ENCODE data around the gene GADL1.

The GADL1 gene

GRCh38 chr3:30753766-30754165 lies 140.7 kb downstream of the GADL1 start:
- DNase-seq: no peak

GRCh38 chr3:30752970-30753369 lies 141.5 kb downstream of the GADL1 start:
- peak; percentile 81 to 85 for DNase-seq

DNA sequence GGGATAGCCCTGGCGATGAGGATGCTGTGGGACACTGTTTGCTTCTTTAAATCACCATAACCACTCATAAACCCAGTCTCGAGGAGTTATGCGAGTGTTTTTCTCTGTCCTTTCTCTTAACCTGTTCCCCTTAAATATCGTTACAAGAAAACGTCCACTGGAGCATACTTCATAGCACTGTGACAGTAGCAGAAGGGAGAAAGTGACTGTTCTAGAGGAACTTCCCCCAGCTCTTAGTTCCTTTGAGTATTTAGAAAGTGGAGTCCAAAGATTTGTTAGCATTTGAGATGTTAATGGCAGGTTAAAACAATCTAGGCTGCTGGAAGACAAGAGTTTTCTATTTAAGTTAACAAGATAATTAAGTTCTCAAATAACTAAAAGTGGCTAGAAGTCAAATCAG lies 142.0 kb downstream of the GADL1 start:
- no peak for DNase-seq

DNA sequence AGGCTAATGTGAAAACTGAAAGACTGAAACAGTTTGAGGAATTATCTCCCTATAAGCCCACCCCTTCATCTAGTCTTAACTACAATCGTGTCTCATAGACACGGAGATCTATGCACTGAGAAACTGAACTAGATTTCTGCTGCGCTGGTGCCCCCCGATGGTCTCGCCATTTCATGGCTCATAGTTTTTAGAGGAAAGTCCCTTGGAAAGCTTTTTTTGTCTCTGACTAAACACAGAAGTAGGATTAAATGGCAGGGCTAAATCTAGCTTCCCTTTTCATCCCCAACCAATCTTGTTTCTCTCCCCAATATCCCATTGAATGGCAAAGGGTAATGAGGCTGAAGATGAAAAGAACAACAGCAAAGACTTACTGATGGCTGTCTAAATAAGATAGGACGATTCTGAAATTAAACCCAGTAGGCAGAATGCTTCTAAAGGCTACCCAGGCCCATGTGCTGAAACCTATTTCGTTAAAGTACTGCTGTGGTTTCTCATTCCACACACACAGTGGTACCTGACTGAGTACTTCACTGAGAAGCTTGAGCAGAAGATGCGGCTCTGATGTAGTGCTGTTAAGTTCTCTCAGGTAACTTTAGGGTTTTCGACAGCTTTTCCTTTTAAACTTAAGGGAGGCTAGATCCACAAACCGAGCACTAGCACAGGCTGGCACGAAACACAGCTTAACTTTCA lies 142.7 kb downstream of the GADL1 start:
- peak in 1 of 2 experiments; percentile 26 for DNase-seq

- DNase-seq: no peak
These were observed 143.5 kb downstream of the GADL1 start for GRCh38 chr3:30750967-30751366.

DNA sequence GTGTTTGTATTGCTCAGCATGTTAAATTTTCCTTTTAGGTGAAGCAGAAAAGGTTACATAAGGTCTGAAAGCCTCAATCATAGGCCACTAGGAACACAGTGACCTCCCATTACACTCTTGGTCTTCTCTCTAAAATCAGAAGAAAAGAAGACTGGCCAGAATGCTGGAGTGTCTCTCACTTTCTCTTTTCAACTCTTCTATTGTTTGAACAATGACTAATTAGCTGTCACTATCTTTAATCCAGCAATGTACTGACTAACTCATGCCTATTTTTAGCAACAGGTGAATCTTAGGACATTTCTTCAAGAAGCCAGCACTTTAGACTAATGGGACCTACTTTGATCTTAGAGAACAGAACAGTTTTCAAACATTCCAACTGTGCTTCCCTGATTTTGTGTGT lies 145.2 kb downstream of the GADL1 start:
- DNase-seq: no peak

DNA sequence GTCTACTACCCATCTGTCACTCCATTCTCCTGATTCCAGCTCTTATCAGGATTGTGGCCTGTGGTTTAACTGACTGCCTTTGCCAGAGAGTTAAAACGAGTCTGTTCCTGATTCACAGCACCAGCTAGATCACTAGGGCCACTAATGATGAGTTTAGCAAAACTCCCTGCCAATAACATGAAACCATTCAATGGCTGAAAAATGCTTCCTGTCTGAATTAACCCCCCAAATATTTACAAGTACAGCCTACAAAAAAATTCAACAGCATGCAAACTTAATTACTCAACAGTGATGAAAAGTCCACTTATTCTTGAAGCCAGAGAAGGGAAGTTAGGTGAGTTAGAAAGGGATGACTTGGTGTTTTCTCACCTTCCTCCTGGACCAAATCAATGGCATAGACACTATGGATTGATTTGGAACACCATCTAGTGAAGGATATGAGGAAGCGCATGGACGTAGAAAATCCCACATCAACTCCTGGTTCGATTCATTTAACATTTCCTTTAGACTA lies 146.6 kb downstream of the GADL1 start:
- no peak for DNase-seq

DNA sequence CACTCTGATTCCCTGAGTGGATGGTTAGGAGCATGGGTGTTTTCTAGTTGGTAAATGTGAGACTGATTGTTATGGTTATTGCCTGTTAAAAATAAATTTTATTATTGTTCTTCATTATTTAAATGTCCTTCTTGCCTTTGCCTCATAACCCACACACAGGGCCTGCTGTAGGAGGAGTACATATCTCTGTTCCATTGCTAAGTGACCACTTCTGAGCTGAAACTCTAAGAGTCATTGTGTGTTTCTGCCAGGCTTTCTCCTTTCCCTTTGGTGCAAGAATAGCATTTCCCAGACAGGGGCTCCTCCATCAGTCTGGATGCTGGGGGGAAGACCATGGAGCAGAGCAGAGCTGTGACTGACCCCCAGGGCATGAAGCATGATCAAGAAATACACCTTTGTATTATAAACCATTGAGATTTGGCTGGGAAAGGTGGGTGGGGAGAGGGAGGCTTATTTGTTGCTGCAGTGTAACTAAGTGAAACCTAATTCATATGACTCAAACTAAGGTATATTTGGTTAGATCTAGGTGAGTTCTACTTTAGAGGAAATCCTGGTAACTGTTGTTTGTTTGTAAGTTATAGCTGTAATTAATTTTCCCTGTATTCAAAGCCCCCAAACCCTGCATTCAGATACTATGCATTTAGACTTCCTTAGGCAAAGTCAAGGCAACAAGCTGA lies 150.7 kb downstream of the GADL1 start:
- no peak for DNase-seq

GRCh38 chr3:30742796-30743619 lies 151.5 kb downstream of the GADL1 start:
- no peak for DNase-seq

GRCh38 chr3:30741889-30742288 lies 152.6 kb downstream of the GADL1 start:
- no peak for DNase-seq

GRCh38 chr3:30738605-30739004 lies 155.9 kb downstream of the GADL1 start:
- DNase-seq: no peak

- DNase-seq: no peak
These were observed 156.5 kb downstream of the GADL1 start for GRCh38 chr3:30737743-30738499.

- DNase-seq: no peak
These were observed 160.8 kb downstream of the GADL1 start for GRCh38 chr3:30733696-30734095.

- no peak for DNase-seq
These were observed 161.3 kb downstream of the GADL1 start for GRCh38 chr3:30733209-30733608.

- no peak for DNase-seq
These were observed 163.5 kb downstream of the GADL1 start for GRCh38 chr3:30730967-30731366.

DNA sequence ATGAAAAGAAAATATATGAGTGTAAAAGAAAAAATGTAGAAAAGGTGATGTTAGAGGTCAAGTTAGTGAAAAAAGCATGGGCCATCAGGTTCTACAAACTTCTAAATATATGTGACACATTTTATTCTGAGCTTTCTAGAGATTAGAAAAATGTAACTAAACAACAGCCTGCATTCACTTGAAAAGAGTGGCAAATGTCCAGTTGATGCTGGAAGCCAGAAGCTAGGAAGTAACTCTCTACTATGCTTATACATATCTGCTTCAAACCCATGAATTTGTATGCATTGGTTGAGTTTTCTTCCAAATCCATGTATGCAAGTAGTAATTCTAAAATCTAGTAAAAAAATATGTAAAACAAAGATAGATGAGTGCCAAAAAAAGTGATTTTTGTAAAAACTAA lies 164.5 kb downstream of the GADL1 start:
- DNase-seq: no peak

- DNase-seq: no peak
These were observed 164.9 kb downstream of the GADL1 start for GRCh38 chr3:30729512-30729911.

DNA sequence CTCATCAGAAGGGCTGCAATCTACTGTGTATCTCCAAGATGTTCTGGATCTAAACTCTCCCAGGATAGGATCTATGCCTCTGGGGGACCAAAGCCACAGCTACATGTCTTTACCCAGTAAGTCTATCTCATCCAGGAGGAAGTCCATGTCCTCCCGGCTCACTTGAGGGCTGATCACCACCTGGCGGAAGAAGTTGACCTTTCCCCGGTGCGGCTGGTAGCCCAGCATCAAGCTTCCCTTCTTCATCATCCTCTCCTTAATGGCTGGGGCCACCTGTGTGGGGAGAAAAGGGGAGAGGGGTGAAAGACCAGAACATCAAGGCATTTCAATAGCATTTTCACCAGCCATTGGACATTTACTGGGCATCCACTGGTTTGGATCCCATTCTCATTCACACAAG lies 166.3 kb downstream of the GADL1 start:
- DNase-seq: no peak

GRCh38 chr3:30724863-30725262 lies 169.6 kb downstream of the GADL1 start:
- DNase-seq: no peak

GRCh38 chr3:30723211-30723610 lies 171.2 kb downstream of the GADL1 start:
- no peak for DNase-seq

DNA sequence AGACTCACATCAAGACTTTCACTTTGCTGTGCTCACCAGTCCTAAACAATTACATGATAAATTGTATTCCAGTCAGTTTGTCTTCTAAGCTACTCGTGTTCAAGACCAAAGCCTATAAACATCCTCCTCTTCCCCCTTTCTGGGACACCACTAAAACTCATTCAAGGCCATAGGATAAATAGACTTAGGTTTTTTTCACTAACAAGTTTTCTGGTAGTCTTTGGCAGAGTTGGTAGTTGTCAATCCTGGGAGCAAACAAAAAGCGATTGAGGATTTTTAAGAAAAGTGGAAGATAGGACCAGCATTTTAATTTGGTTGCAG lies 173.2 kb downstream of the GADL1 start:
- DNase-seq: no peak

- DNase-seq: no peak
These were observed 173.7 kb downstream of the GADL1 start for GRCh38 chr3:30720586-30721313.
